Sigmoid colon (tissue), 7 donors: Measurements from ENCODE around the gene NPR1. TPM values are rescaled to one million over a fixed set of nuclear protein-coding genes. Genes with fewer than 3 reads are reported as not detected.
A peak's percentile ranks its signal among the peaks of the same experiment; 100 is the strongest.

Source experiments
- DNase-seq: peaks from one replicate; pipeline ENCODE4 v3.0.0-alpha.2; 2019
- H3K27ac ChIP-seq, 4 donors: fragments of 200-600 bp; sonication (generic); one replicate each; pipeline ENCODE4 v1.5.1; 2016 to 2019; ENCODE audit warnings: mild to moderate bottlenecking in 1 of 4
- H3K27me3 ChIP-seq, 3 donors: fragments of 200-600 bp; sonication (generic); one replicate each; pipeline ENCODE4 v1.5.1; 2019; ENCODE audit warnings: mild to moderate bottlenecking in 1 of 3
- H3K36me3 ChIP-seq, 4 donors: fragments of 200-600 bp; sonication (generic); one replicate each; pipeline ENCODE4 v1.5.1; 2016 to 2019
- H3K4me1 ChIP-seq, 4 donors: fragments of 200-600 bp; sonication (generic); one replicate each; pipeline ENCODE4 v1.5.1; 2017 to 2019
- H3K4me3 ChIP-seq, 4 donors: fragments of 200-600 bp; sonication (generic); one replicate each; pipeline ENCODE4 v1.5.1; 2017 to 2019; ENCODE audit warnings: mild to moderate bottlenecking in 2 of 4, moderate library complexity in 1 of 4
- H3K9me3 ChIP-seq, 4 donors: fragments of 200-600 bp in 3 of 4; sonication (generic) in 3 of 4; one replicate each; pipeline versions ENCODE4 v1.5.1 to v1.6.1; 2013 to 2019
- CTCF ChIP-seq, 4 experiments: fragments of 450-650 bp in 3 of 4; fragments of 200-600 bp in 1 of 4; IDR thresholded peaks; one replicate each; pipeline ENCODE4 v1.5.1; 2016 to 2019; ENCODE audit warnings: antibody characterized with exemption in 4 of 4, mild to moderate bottlenecking in 3 of 4, moderate library complexity in 2 of 4
- EP300 ChIP-seq, 4 donors: sonication (generic); formaldehyde crosslinking; IDR thresholded peaks; one replicate each; pipeline ENCODE4 v1.6.1; 2017; ENCODE audit warnings: antibody characterized with exemption in 4 of 4
- POLR2A ChIP-seq, 2 donors: fragments of 450-650 bp; IDR thresholded peaks; one replicate each; pipeline ENCODE4 v1.6.1; 2016; ENCODE audit warnings: antibody characterized with exemption in 2 of 2, mild to moderate bottlenecking in 2 of 2, moderate library complexity in 2 of 2
- POLR2AphosphoS5 ChIP-seq, 4 donors: sonication (generic); formaldehyde crosslinking; IDR thresholded peaks; one replicate each; pipeline ENCODE4 v1.6.1; 2017; ENCODE audit warnings: antibody characterized with exemption in 4 of 4
- WGBS, 2 donors: extraction: QIAGEN DNeasy Blood & Tissue Kit; methylation state at CpG; one replicate each; pipeline ENCODE4 v1.1.7; 2013; 5-methylcytosine and 5-hydroxymethylcytosine counted together
- intact Hi-C: fragments of 100-400 bp; cut with DNase I; formaldehyde crosslinking; loops from one replicate; pipeline ENCODE4 v1.15.1; 2023
- polyA plus RNA-seq, 3 donors: library from polyadenylated mRNA; stranded (reverse); fragments of 200-250 nt; gene quantifications; one replicate each; pipeline ENCODE4 v1.2.3, GENCODE V29; 2013
- total RNA-seq, 4 donors: library from RNA; depleted of rRNA; stranded (reverse); fragments of >200 nt; gene quantifications; one replicate each; pipeline ENCODE4 v1.1.0, GENCODE V29; 2016
- donor health status: healthy with polysubstance abuse.
- donor health status: Bipolar disorder and iron deficiency.
- donor health status: healthy.

NPR1 gene
- total and polyA plus RNA-seq, 7 donors, result 0.23 to 36.2 (median 11.1) TPM

DNA sequence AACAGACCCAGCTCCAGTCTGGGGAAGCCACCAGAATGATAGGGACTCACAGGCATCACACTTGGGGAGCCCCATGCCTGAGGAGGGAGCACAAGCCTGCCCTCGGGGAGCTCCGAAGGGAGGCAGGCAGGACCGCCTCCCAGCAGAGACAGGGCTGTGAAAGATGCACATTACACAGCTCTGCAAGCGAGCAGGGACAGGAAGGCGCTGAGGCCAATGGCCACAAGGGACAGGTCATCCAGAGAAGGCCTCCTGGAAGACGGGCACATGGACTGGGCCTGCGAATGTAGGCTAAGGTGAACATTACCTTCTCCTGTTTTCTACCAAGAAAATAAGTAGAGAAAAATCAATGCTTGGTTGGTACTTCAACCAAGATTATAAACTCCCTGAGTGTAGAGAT is 4.2 kb downstream of the NPR1 start:
- Histone ChIP-seq H3K36me3 (no peaks in the 10 kb centered on the region), H3K9me3 (no peaks in the 10 kb centered on the region), H3K4me3 (no peak overlapping the region), H3K4me1 (peaks cover 0 to 24% (median 22%) of the 10 kb centered on the region in 4 donors), H3K27ac (no peak overlapping the region), H3K27me3 (peaks cover 0 to 44% (median 30%) of the 10 kb centered on the region in 3 donors)
- WGBS, 2 donors, result 94% methylated on average over 7 of the region's 7 CpGs
- intact Hi-C loops, result no loop called here
- DNase-seq, result no peak
- no peak for TF ChIP-seq EP300 (IDR thresholded peaks at IDR 0.05)
- no peak for TF ChIP-seq CTCF (IDR thresholded peaks at IDR 0.05)
- no peak for TF ChIP-seq POLR2AphosphoS5 (IDR thresholded peaks at IDR 0.05)
- TF ChIP-seq POLR2A (IDR thresholded peaks at IDR 0.05), result no peak

DNA sequence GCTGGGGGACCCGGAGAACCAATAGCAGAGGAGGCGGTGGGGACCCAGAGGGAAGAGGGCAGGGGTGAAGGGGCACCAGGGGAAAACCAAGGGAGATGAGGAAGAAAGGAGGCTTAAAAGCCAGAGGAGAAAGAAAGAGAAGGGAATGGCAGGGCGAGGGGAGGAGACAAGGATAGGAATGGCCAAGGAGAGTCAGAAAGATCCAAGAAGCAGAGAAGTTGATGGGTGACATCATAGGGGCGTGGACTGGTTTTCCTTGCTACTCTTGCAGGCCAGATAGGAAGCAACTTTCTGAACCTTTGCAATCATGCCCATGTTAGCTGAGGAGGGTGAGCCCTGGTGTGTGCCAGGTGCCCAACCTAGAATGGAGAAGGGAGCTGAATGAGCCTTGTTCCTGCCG is 5.4 kb downstream of the NPR1 start:
- Histone ChIP-seq H3K9me3 (no peaks in the 10 kb centered on the region), H3K27me3 (peaks cover 0 to 32% (median 20%) of the 10 kb centered on the region in 3 donors), H3K4me3 (no peak overlapping the region), H3K27ac (peak overlapping the region in 1 of 4 donors; percentile 0), H3K4me1 (peaks cover 0 to 13% (median 11%) of the 10 kb centered on the region in 4 donors), H3K36me3 (no peaks in the 10 kb centered on the region)
- 56 to 76% methylated on average over 5 of the region's 5 CpGs for WGBS, 2 donors
- TF ChIP-seq EP300 (IDR thresholded peaks at IDR 0.05), result no peak
- no peak for TF ChIP-seq POLR2AphosphoS5 (IDR thresholded peaks at IDR 0.05)
- TF ChIP-seq CTCF (IDR thresholded peaks at IDR 0.05), result no peak
- no peak for TF ChIP-seq POLR2A (IDR thresholded peaks at IDR 0.05)
- intact Hi-C loops, result no loop called here
- no peak for DNase-seq

DNA sequence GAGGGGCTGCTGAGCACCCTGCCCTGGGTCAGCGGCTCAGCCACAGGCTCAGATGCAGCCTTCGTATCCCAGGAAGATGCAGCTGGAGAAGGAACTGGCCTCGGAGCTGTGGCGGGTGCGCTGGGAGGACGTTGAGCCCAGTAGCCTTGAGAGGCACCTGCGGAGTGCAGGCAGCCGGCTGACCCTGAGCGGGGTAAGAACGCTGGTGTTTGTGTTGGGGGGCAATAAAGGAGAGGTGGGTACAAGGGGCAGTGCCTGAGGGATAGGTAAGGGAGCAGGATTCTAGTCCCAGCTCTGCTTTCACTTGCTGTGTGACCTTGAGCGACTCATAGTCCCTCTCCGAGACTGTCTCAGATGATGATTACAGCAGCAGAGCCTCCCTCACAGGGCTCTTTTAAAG is 6.4 kb downstream of the NPR1 start:
- intact Hi-C loops, result no loop called here

DNA sequence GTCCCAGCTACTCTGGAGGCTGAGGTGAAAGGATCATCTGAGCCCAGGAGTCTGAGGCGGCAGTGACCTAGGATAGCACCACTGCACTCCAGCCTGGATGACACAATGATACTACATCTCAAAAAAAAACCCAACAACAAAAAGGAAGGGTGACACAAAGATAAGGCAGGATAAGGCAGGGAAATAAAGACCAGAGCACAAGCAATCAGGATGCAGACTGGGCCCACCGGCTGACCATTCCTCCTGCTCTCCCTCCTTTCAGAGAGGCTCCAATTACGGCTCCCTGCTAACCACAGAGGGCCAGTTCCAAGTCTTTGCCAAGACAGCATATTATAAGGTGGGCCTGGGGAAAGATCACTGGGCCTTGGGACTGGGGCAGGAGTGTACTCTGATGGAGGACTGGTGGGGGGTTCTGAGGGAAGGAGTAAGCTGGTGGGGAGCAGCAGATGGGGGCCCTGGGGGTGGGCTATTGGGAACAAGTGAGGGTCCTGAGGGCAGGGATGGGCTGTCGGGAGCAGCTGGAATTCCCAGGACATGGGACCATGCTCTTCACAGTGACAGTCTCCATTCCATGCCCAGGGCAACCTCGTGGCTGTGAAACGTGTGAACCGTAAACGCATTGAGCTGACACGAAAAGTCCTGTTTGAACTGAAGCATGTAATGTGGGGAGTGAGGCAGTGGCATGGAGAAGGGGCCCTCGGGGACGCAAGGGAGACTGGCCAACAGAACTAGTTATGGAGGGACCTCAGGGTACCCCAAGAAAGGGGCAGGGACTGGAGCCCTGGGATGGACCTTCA is 7.3 kb downstream of the NPR1 start:
- WGBS, 2 donors, result 81% methylated on average over 11 of the region's 11 CpGs
- Histone ChIP-seq H3K9me3 (no peaks in the 10 kb centered on the region), H3K4me1 (no peaks in the 10 kb centered on the region), H3K36me3 (no peaks in the 10 kb centered on the region), H3K27me3 (peaks cover 0 to 13% (median 1%) of the 10 kb centered on the region in 3 donors), H3K4me3 (no peak overlapping the region), H3K27ac (no peak overlapping the region)
- no peak for TF ChIP-seq CTCF (IDR thresholded peaks at IDR 0.05)
- no peak for TF ChIP-seq POLR2AphosphoS5 (IDR thresholded peaks at IDR 0.05)
- TF ChIP-seq EP300 (IDR thresholded peaks at IDR 0.05), result no peak
- no peak for TF ChIP-seq POLR2A (IDR thresholded peaks at IDR 0.05)
- intact Hi-C loops, result no loop called here
- no peak for DNase-seq

More for the DNA sequence above, 6.4 kb downstream of the NPR1 start:
- H3K27ac ChIP-seq, result no peak overlapping the region
- no peaks in the 10 kb centered on the region for H3K36me3 ChIP-seq
- H3K4me1 ChIP-seq, result peaks cover 0 to 3% (median under 1%) of the 10 kb centered on the region in 4 donors
- no peak overlapping the region for H3K4me3 ChIP-seq
- DNase-seq, result no peak
- WGBS, 2 donors, result 53 to 74% methylated on average over 12 of the region's 12 CpGs
- H3K9me3 ChIP-seq, result no peaks in the 10 kb centered on the region
- peaks cover 0 to 22% (median 10%) of the 10 kb centered on the region in 3 donors for H3K27me3 ChIP-seq
- TF ChIP-seq CTCF (IDR thresholded peaks at IDR 0.05), result no peak
- no peak for TF ChIP-seq EP300 (IDR thresholded peaks at IDR 0.05)
